NT2/D1 (cell line): ENCODE results near the gene ETFBKMT.

Experiments
- SUZ12 ChIP-seq: IDR thresholded peaks from 2 replicates; pipeline ENCODE4 v1.6.1; 2011; ENCODE audit not compliant: insufficient read length, insufficient read depth; ENCODE audit errors: extremely low read depth
- YY1 ChIP-seq: IDR thresholded peaks from 2 replicates; pipeline ENCODE4 v1.6.1; 2011; ENCODE audit not compliant: insufficient read length, insufficient read depth
- ZNF274 ChIP-seq: IDR thresholded peaks from 2 replicates; pipeline ENCODE4 v1.6.1; 2011; ENCODE audit warnings: mild to moderate bottlenecking, low read depth, low read length

GRCh38 chr12:31644536-31644935 is 15.0 kb upstream of the ETFBKMT start:
- no peak for TF ChIP-seq YY1
- no peak for TF ChIP-seq SUZ12
- TF ChIP-seq ZNF274, result no peak
